IMR-90 (cell line): ENCODE measurements around the gene GARNL3. TPM values are rescaled to one million over a fixed set of nuclear protein-coding genes. Genes with fewer than 3 reads are reported as not detected.

Experiments used
- ATAC-seq: fragments of 200-7000 bp; cut with Tn5 transposase; 2 replicates; pipeline ENCODE4 v1.9.1; 2020; ENCODE audit warnings: low read depth, mild to moderate bottlenecking, moderate library complexity
- BruUV-seq: library from RNA; stranded (reverse); fragments of 400-500 nt; replicated peaks from 2 replicates; lab custom pipeline; 2021; lab: Mats Ljungman, UMichigan
- CTCF ChIA-PET: fragments of 300-600 bp; formaldehyde crosslinking; extraction: SDS; loops from one replicate; lab custom pipeline; 2021; ENCODE audit warnings: antibody characterized with exemption; lab: Yijun Ruan, JAX
- POLR2A ChIA-PET: fragments of 300-600 bp; sonication (Branson Sonifier 250); formaldehyde crosslinking; loops from one replicate; lab custom pipeline; 2022; ENCODE audit warnings: antibody characterized with exemption; ENCODE audit not compliant: unreplicated experiment; lab: Charles Lee
- DNase-seq: peaks from one replicate; pipeline ENCODE4 v3.0.0; 2013
- H2AFZ ChIP-seq: replicated peaks from 2 replicates; pipeline ENCODE3; 2013; ENCODE audit warnings: low read length, mild to moderate bottlenecking; ENCODE audit not compliant: poor library complexity
- H2AK5ac ChIP-seq: 2 replicates; pipeline ENCODE4 v1.6.1; 2013; ENCODE audit warnings: low read depth, low read length, inconsistent platforms
- H2AK9ac ChIP-seq: replicated peaks from 2 replicates; pipeline ENCODE3; 2013; ENCODE audit warnings: mild to moderate bottlenecking, low read depth, low read length, moderate library complexity; ENCODE audit not compliant: poor library complexity
- H2BK120ac ChIP-seq: 2 replicates; pipeline ENCODE4 v1.6.1; 2013; ENCODE audit warnings: low read depth, low read length, inconsistent platforms
- H2BK15ac ChIP-seq: 3 replicates; pipeline ENCODE4 v1.6.1; 2013; ENCODE audit warnings: low read depth, low read length, inconsistent platforms
- H2BK20ac ChIP-seq: 2 replicates; pipeline ENCODE4 v1.6.1; 2013; ENCODE audit warnings: low read depth, mild to moderate bottlenecking, inconsistent platforms, low read length, moderate library complexity
- H2BK5ac ChIP-seq: 2 replicates; pipeline ENCODE4 v1.6.1; 2013; ENCODE audit warnings: mild to moderate bottlenecking, low read depth, low read length, inconsistent platforms; ENCODE audit not compliant: poor library complexity, severe bottlenecking
- H3K14ac ChIP-seq: replicated peaks from 2 replicates; pipeline ENCODE4 v1.6.1; 2013; ENCODE audit warnings: low read depth, low read length, inconsistent platforms
- H3K18ac ChIP-seq: 2 replicates; pipeline ENCODE4 v1.6.1; 2013; ENCODE audit warnings: low read depth, low read length, control low read depth
- H3K23ac ChIP-seq: 2 replicates; pipeline ENCODE4 v1.6.1; 2013; ENCODE audit warnings: low read depth, low read length, inconsistent platforms
- H3K27ac ChIP-seq: 2 replicates; pipeline ENCODE4 v1.5.1; 2013; ENCODE audit warnings: mild to moderate bottlenecking, control low read depth, low read length; ENCODE audit not compliant: insufficient read depth
- H3K27me3 ChIP-seq: 2 replicates; pipeline ENCODE4 v1.6.1; 2013; ENCODE audit warnings: low read length; ENCODE audit not compliant: control insufficient read depth, insufficient read depth
- H3K36me3 ChIP-seq: 2 replicates; pipeline ENCODE4 v1.6.1; 2013; ENCODE audit warnings: low read length, mixed read lengths; ENCODE audit not compliant: control insufficient read depth, insufficient read depth
- H3K4ac ChIP-seq: 2 replicates; pipeline ENCODE4 v1.6.1; 2013; ENCODE audit warnings: low read depth, low read length, inconsistent platforms
- H3K4me1 ChIP-seq: 2 replicates; pipeline ENCODE4 v1.6.1; 2013; ENCODE audit warnings: low read length, mixed read lengths; ENCODE audit not compliant: control insufficient read depth, insufficient read depth
- H3K4me2 ChIP-seq: 2 replicates; pipeline ENCODE4 v1.6.1; 2013; ENCODE audit warnings: low read depth, mild to moderate bottlenecking, control low read depth, low read length, moderate library complexity
- H3K4me3 ChIP-seq: 2 replicates; pipeline ENCODE4 v1.5.1; 2013; ENCODE audit warnings: low read depth, mild to moderate bottlenecking, control low read depth, low read length, moderate library complexity; ENCODE audit not compliant: insufficient read depth
- H3K56ac ChIP-seq: 2 replicates; pipeline ENCODE4 v1.6.1; 2013; ENCODE audit warnings: low read length, inconsistent platforms; ENCODE audit not compliant: insufficient read depth; ENCODE audit errors: extremely low read depth
- H3K79me1 ChIP-seq, 2 experiments: 2 replicates each; pipeline ENCODE4 v1.6.1; 2013; ENCODE audit warnings: low read length in 2 of 2, inconsistent platforms in 1 of 2, low read depth in 1 of 2
- H3K9ac ChIP-seq: 2 replicates; pipeline ENCODE4 v1.6.1; 2013; ENCODE audit warnings: low read depth, low read length, control low read depth
- H3K9me1 ChIP-seq: 2 replicates; pipeline ENCODE4 v1.6.1; 2013; ENCODE audit warnings: low read length, inconsistent platforms; ENCODE audit not compliant: insufficient read depth
- H3K9me3 ChIP-seq: 2 replicates; pipeline ENCODE4 v1.6.1; 2013; ENCODE audit warnings: low read length; ENCODE audit not compliant: control insufficient read depth, insufficient read depth
- H4K20me1 ChIP-seq: 2 replicates; pipeline ENCODE4 v1.6.1; 2013; ENCODE audit warnings: low read length, inconsistent platforms; ENCODE audit not compliant: insufficient read depth
- H4K5ac ChIP-seq: 2 replicates; pipeline ENCODE4 v1.6.1; 2013; ENCODE audit warnings: mild to moderate bottlenecking, low read depth, low read length, control low read depth
- H4K8ac ChIP-seq, 2 experiments: 2 replicates each; pipeline ENCODE4 v1.6.1; 2013; ENCODE audit warnings: low read depth in 2 of 2, low read length in 2 of 2, control low read depth in 1 of 2, inconsistent platforms in 1 of 2
- H4K91ac ChIP-seq: 2 replicates; pipeline ENCODE4 v1.6.1; 2013; ENCODE audit warnings: low read depth, low read length, inconsistent platforms; ENCODE audit not compliant: insufficient read depth
- BHLHE40 ChIP-seq: fragments of 150-350 bp; IDR thresholded peaks from 2 replicates; pipeline ENCODE4 v1.6.1; 2016; ENCODE audit warnings: mild to moderate bottlenecking, low read depth, low read length
- CEBPB ChIP-seq: IDR thresholded peaks from 2 replicates; pipeline ENCODE4 v1.6.1; 2012; ENCODE audit warnings: low read depth, low read length, improper control_type of control experiment
- CHD1 ChIP-seq: IDR thresholded peaks from 2 replicates; pipeline ENCODE4 v1.6.1; 2012; ENCODE audit warnings: low read depth, low read length, improper control_type of control experiment
- FOS ChIP-seq: fragments of 150-350 bp; IDR thresholded peaks from 2 replicates; pipeline ENCODE4 v1.6.1; 2016; ENCODE audit warnings: low read depth, low read length
- MAFK ChIP-seq: IDR thresholded peaks from 2 replicates; pipeline ENCODE4 v1.6.1; 2012; ENCODE audit warnings: low read depth, low read length, improper control_type of control experiment
- MAZ ChIP-seq: IDR thresholded peaks from 2 replicates; pipeline ENCODE4 v1.6.1; 2012; ENCODE audit warnings: low read depth, mild to moderate bottlenecking, low read length, improper control_type of control experiment, moderate library complexity, borderline replicate concordance
- MXI1 ChIP-seq: IDR thresholded peaks from 2 replicates; pipeline ENCODE4 v1.6.1; 2012; ENCODE audit warnings: low read depth, mild to moderate bottlenecking, low read length, moderate library complexity, borderline replicate concordance
- NFE2L2 ChIP-seq: fragments of 150-350 bp; IDR thresholded peaks from 2 replicates; pipeline ENCODE4 v1.6.1; 2016; ENCODE audit warnings: low read depth, mild to moderate bottlenecking, low read length
- POLR2A ChIP-seq: IDR thresholded peaks from 2 replicates; pipeline ENCODE4 v1.6.1; 2012; ENCODE audit warnings: mild to moderate bottlenecking, low read depth, low read length
- RAD21 ChIP-seq: IDR thresholded peaks from 2 replicates; pipeline ENCODE4 v1.6.1; 2012; ENCODE audit warnings: low read length, improper control_type of control experiment
- RCOR1 ChIP-seq: IDR thresholded peaks from 2 replicates; pipeline ENCODE4 v1.6.1; 2012; ENCODE audit warnings: mild to moderate bottlenecking, low read length, improper control_type of control experiment; ENCODE audit not compliant: insufficient replicate concordance
- RFX5 ChIP-seq: IDR thresholded peaks from 2 replicates; pipeline ENCODE4 v1.8.0; 2012; ENCODE audit warnings: low read depth, mild to moderate bottlenecking, low read length, moderate library complexity
- SMC3 ChIP-seq: fragments of 150-350 bp; IDR thresholded peaks from 2 replicates; pipeline ENCODE4 v1.6.1; 2016; ENCODE audit warnings: low read depth, mild to moderate bottlenecking, antibody characterized with exemption, low read length, moderate library complexity
- WGBS, 2 experiments: methylation state at CpG; one replicate each; pipeline versions ENCODE4 v1.1.5 to v1.1.7; 2013; ENCODE audit warnings: missing lambda C conversion rate in 2 of 2; ENCODE audit not compliant: insufficient read length in 1 of 2; ENCODE audit errors: extremely low coverage in 2 of 2; 5-methylcytosine and 5-hydroxymethylcytosine counted together
- dilution Hi-C: fragments of 300-500 bp; cut with HindIII; formaldehyde crosslinking; loops from one replicate; pipeline ENCODE4 v1.14.3; 2018; ENCODE audit warnings: low sequenced_read_pairs; ENCODE audit not compliant: unreplicated experiment
- in situ Hi-C: fragments of 300-500 bp; cut with MboI; formaldehyde crosslinking; loops from 3 replicates; pipeline ENCODE4 v1.14.3; 2019; ENCODE audit warnings: low sequenced_read_pairs, inconsistent platforms, mixed read lengths
- intact Hi-C: fragments of 100-400 bp; cut with micrococcal nuclease; formaldehyde crosslinking; loops from 2 replicates; pipeline ENCODE4 v1.10.0; 2022
- polyA plus RNA-seq, 3 experiments: library from polyadenylated mRNA; depleted of rRNA; stranded (reverse); fragments of >200 nt; gene quantifications; 2 replicates each; pipeline ENCODE4 v1.2.3, GENCODE V29; 2012; ENCODE audit warnings: low replicate concordance in 1 of 3
- total RNA-seq: library from RNA; depleted of rRNA; stranded (reverse); fragments of >200 nt; gene quantifications from 2 replicates; pipeline ENCODE4 v1.2.3, GENCODE V29; 2012
- TF ChIP-seq, protein P1 (sequence below): fragments of 150-350 bp; IDR thresholded peaks from 2 replicates; pipeline ENCODE4 v1.6.1; 2017; ENCODE audit warnings: mild to moderate bottlenecking, antibody characterized with exemption, low read length, low read depth
- TF ChIP-seq, protein P2 (sequence below): conservative IDR thresholded peaks from 2 replicates; pipeline ENCODE4 v1.5.1; 2012; ENCODE audit warnings: mild to moderate bottlenecking, low read depth, low read length, improper control_type of control experiment
- TF ChIP-seq, protein P3 (sequence below): fragments of 150-350 bp; IDR thresholded peaks from 2 replicates; pipeline ENCODE4 v1.6.1; 2016; ENCODE audit warnings: low read depth, mild to moderate bottlenecking, low read length, moderate library complexity, borderline replicate concordance

GARNL3 gene
- total and polyA plus RNA-seq, 2 of the 4 experiments (the other 2 are of a cell fraction), result 1.9 to 5.0 TPM

DNA sequence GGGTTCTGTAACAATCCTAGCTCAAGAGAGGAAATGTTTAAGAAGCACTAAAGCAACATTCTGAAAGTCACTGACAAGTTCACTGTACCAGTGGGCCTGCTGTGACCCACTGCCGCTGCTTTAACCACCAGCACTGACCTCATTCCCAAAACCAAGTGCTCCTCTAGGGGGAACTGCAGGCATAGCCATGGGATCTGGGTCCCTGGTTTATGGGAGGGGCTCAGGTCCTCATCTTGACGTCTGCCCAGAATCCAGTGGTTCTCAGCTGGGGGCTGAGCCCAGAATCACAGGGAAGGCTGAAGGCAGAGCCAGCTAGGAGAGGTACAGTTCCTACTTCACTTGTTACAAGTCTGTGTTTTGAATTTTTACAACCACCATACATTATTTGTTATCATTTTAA lies 96.3 kb downstream of the GARNL3 start:
- Histone ChIP-seq H3K56ac (no peak overlapping the region), H4K5ac (no peak overlapping the region), H3K27me3 (no peaks in the 10 kb centered on the region; the same call in 1 of the 2 replicates), H3K14ac (no peak overlapping the region), H4K20me1 (no peaks in the 10 kb centered on the region), H2BK20ac (no peak overlapping the region), H2BK5ac (no peak overlapping the region), H4K8ac (no peak overlapping the region), H3K4ac (no peak overlapping the region), H3K18ac (no peak overlapping the region), H3K4me3 (no peak overlapping the region), H2BK15ac (no peak overlapping the region), H3K4me2 (no peak overlapping the region), H3K9me3 (no peaks in the 10 kb centered on the region), H3K9me1 (no peaks in the 10 kb centered on the region), H3K9ac (no peak overlapping the region), H2AK9ac (peak overlapping the region; percentile 62), H4K91ac (no peak overlapping the region), H2AFZ (no peak overlapping the region), H2AK5ac (no peak overlapping the region), H3K79me1 (no peaks in the 10 kb centered on the region), H3K36me3 (no peaks in the 10 kb centered on the region; the same call in 1 of the 2 replicates), H2BK120ac (no peak overlapping the region), H3K23ac (no peak overlapping the region), H3K4me1 (no peaks in the 10 kb centered on the region), H3K27ac (no peak overlapping the region)
- BruUV-seq, result no TSS peak
- ATAC-seq (peak; percentile 82), DNase-seq (peak; percentile 20)
- in situ Hi-C loops (no loop called here), dilution Hi-C loops (no loop called here), intact Hi-C loops (no loop called here)
- ChIA-PET CTCF (no interaction called here), POLR2A (no interaction called here)
- no CpG with 5 or more reads among the region's 2 CpGs for WGBS, 2 experiments
- TF ChIP-seq POLR2A (no peak), BHLHE40 (no peak), MXI1 (no peak), RFX5 (no peak), NFE2L2 (no peak), FOS (no peak), RCOR1 (no peak), RAD21 (peak; percentile 50), CHD1 (no peak), SMC3 (peak; percentile 25; the same call in 1 of the 2 replicates), MAZ (no peak), MAFK (no peak), CEBPB (no peak)
- TF ChIP-seq, protein P1, sequence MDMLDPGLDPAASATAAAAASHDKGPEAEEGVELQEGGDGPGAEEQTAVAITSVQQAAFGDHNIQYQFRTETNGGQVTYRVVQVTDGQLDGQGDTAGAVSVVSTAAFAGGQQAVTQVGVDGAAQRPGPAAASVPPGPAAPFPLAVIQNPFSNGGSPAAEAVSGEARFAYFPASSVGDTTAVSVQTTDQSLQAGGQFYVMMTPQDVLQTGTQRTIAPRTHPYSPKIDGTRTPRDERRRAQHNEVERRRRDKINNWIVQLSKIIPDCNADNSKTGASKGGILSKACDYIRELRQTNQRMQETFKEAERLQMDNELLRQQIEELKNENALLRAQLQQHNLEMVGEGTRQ, result no peak
- TF ChIP-seq, protein P2, sequence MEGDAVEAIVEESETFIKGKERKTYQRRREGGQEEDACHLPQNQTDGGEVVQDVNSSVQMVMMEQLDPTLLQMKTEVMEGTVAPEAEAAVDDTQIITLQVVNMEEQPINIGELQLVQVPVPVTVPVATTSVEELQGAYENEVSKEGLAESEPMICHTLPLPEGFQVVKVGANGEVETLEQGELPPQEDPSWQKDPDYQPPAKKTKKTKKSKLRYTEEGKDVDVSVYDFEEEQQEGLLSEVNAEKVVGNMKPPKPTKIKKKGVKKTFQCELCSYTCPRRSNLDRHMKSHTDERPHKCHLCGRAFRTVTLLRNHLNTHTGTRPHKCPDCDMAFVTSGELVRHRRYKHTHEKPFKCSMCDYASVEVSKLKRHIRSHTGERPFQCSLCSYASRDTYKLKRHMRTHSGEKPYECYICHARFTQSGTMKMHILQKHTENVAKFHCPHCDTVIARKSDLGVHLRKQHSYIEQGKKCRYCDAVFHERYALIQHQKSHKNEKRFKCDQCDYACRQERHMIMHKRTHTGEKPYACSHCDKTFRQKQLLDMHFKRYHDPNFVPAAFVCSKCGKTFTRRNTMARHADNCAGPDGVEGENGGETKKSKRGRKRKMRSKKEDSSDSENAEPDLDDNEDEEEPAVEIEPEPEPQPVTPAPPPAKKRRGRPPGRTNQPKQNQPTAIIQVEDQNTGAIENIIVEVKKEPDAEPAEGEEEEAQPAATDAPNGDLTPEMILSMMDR, result peak; percentile 37
- TF ChIP-seq, protein P3, sequence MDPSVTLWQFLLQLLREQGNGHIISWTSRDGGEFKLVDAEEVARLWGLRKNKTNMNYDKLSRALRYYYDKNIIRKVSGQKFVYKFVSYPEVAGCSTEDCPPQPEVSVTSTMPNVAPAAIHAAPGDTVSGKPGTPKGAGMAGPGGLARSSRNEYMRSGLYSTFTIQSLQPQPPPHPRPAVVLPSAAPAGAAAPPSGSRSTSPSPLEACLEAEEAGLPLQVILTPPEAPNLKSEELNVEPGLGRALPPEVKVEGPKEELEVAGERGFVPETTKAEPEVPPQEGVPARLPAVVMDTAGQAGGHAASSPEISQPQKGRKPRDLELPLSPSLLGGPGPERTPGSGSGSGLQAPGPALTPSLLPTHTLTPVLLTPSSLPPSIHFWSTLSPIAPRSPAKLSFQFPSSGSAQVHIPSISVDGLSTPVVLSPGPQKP, result no peak
